Ecto neural progenitor cell (in vitro differentiated cells): Measurements from ENCODE around the gene LFNG.

Source experiments
- DNase-seq: peaks from one replicate; pipeline ENCODE4 v3.0.0-alpha.2; 2018; ENCODE audit warnings: low spot score

LFNG gene

GRCh38 chr7:2572101-2572842, 52.7 kb downstream of the LFNG start:
- no peak for DNase-seq

DNA sequence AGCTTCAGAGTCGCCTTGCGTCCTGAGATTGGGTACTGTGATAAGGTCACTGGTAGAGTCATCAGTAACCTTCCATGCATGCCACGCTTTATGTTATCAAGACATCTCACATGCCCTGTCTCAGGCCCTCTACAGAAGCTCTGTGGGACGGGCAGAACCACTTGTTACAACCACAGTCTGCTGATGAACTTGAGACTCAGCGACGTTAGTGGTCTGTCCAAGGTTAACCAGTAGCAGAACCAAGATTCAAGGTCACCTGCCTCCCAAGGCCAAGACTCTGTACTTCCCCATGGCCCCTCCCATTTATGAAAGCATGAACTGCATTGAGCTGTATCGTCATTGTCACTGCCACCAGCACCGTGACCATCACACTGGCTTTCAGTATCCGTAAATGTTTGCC, 54.2 kb downstream of the LFNG start:
- DNase-seq: no peak

- no peak for DNase-seq
These were observed 55.6 kb downstream of the LFNG start for GRCh38 chr7:2575046-2575732.

- DNase-seq: no peak
These were observed 56.3 kb downstream of the LFNG start for GRCh38 chr7:2575733-2576340.

- no peak for DNase-seq
These were observed 57.3 kb downstream of the LFNG start for GRCh38 chr7:2576742-2577491.
